Stimulated activated naive CD4-positive, alpha-beta T cell (primary cell): ENCODE data around the gene ACACB.

Experiments
- DNase-seq, 6 experiments: peaks; one replicate each; lab custom pipeline; 2025; lab: John Stamatoyannopoulos, UW

The ACACB gene

GRCh38 chr12:109302358-109302757, 186.0 kb downstream of the ACACB start:
- no peak for DNase-seq

- DNase-seq: no peak
Measured at GRCh38 chr12:109302770-109303169, 186.4 kb downstream of the ACACB start.

GRCh38 chr12:109304485-109304884, 188.1 kb downstream of the ACACB start:
- DNase-seq: no peak

- no peak for DNase-seq
Measured at GRCh38 chr12:109305547-109305946, 189.2 kb downstream of the ACACB start.

GRCh38 chr12:109307051-109307450, 190.7 kb downstream of the ACACB start:
- DNase-seq: no peak

DNA sequence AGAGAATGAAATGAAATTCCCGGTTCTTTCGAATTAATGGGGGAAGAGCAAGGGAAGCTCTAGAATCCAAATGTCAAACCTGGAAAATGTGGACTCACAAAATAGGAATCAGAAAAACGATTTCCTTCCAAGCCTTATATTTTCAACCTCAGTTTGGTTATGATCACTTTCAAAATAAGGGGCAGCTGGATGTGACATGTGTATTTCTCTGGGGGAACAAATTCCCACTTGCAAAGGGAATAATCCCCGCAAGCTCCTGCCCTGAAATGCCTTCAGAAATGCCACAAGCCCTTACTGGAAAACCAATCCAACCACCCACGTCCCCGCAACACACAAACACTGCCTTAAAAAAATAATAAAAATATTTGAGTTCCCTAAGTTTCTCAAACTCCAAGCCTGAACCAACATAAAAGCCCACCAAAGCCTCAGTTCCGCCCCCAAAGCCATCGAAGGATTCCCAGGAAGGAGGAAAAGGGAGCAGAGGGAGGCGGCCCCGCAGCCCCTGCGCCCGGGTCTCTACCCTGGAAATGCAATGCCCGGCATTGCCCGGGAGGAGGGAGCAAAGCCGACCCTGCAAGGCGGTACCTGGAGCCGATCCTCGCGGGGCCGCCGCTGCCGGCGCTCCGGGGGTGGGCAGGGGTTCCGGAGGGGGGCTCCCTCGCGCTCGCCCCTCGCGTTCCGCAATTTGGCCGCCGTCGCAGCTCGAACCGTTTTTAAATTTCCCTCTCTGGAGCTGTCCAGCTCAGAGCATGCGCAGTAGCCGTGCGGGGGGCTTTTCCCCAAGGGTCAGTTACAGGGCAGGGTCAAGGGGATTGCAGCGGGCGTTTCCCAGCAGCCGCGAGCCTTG, 192.4 kb downstream of the ACACB start, which contains the start of gene FOXN4:
Gene FOXN4, minus strand, starts transcription at position 751 of the 847 bp plus-strand sequence. CDS start 963 bp downstream, outside the sequence.
- DNase-seq: no peak

DNA sequence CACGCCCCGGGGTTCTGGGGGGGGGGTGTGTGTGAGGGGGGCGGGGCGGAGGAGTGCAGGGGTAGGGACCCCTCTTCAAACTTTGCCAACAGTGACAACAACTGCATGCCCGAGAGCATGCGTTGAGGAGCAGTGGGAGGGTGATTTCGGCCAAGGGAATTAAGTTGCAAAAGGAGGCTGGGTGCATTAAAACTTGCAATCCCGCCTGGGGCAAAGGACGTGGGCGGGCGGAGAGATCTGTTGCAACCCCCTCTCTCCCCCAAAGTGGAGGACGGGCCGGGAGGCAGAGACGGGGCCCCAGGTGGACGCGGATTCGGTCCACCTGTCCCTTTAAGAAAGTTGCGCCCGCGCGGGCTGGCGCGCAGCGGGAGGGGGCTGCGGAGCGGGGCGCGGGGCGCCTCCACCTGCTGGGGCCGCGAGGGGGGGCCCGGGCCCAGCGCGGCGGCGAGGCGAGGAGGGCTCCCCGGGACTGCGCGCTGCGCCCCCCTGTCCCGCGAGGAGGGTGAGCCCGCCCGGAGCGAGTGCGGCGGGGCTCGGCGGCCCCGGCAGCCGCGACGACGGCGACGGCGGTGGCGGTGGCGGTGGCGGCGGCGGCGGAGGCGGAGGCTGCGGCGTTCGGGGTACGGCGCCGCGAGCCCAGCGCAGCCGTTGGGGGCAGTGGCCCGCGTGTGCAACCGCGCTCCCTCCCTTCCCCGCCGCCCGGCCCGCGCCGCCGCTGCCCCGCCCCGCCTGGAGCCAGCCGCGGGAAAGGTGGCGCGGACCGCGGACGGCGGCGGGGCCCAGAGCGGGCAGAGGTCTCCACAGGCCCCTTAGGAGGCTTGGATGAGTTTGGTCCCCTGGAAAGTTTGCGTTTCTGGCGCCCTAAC, 193.2 kb downstream of the ACACB start:
- no peak for DNase-seq

DNA sequence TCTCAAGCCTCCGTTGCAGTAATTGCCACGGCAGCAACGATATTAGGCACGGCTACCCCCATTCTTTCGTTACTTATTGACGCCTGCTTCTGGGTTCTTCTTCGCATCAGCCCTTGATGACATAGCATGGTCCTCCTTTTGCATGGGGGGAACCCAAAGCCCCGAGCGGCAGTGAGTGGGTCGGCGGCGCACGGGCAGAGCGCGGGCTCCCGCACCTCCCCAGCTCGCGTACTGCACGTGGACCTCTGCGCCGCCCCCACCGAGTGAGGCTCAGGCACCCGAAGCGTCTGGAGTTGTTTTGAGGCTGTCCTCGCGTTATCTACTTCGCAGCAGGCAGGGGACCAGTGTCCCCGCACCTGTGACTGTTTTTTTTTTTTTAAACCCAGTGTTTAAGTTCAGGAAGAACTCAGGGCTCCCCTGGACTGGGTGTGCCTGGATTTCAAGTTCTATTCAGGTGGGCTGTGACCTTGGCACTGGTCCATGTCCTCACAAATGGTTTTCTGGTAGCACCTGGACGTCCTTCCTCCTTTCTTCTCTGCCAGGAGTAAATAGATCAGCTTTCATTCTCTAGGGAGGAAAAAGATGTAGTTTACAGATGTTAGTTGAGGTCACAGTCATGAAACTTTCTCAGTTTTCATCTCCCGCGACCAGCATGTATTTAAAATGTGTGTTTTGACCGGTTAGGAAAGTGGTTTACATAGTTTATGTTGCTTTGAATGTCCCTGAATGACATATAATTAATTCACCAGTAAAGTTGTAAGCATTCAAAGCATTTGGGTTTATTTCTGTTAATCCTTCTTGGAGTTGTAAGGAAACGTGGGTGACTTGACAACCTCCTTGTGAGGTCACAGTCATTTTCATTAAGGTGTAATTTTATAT, 194.1 kb downstream of the ACACB start:
- DNase-seq: peak in 1 of 6 experiments; percentile 2
